GM12892 (cell line): ENCODE data around the gene HLA-DRB1. TPM values are rescaled to one million over a fixed set of nuclear protein-coding genes. Genes with fewer than 3 reads are reported as not detected.
A peak's percentile ranks its signal among the peaks of the same experiment; 100 is the strongest.
"Not testable (repeated sequence)": the region's sequence is repeated elsewhere in the genome, so short reads cannot be mapped to it uniquely, and the experiment has no call there.

Experiments
- DNase-seq: peaks from one replicate; pipeline ENCODE4 v3.0.0; 2011; ENCODE audit not compliant: insufficient read length
- FAIRE-seq: peaks from 2 replicates; lab custom pipeline; 2011; peaks lifted over from hg19 to GRCh38; lab: Jason Lieb, UNC
- POLR2A ChIP-seq: IDR thresholded peaks from 2 replicates; pipeline ENCODE4 v1.6.1; 2011; ENCODE audit warnings: low read depth, low read length, control low read depth
- POLR2AphosphoS5 ChIP-seq: IDR thresholded peaks from 2 replicates; pipeline ENCODE4 v1.6.1; 2011; ENCODE audit warnings: low read depth, low read length, control low read depth
- TAF1 ChIP-seq: IDR thresholded peaks from 2 replicates; pipeline ENCODE4 v1.6.1; 2011; ENCODE audit warnings: low read depth, mild to moderate bottlenecking, control low read depth, low read length, borderline replicate concordance
- polyA plus RNA-seq: library from polyadenylated mRNA; unstranded; fragments of >200 nt; gene quantifications from one replicate; pipeline ENCODE4 v1.2.1, GENCODE V29; 2012; ENCODE audit warnings: missing spikeins, inconsistent platforms; ENCODE audit not compliant: missing spikeins

The HLA-DRB1 gene
- polyA plus RNA-seq: 896 TPM

DNA sequence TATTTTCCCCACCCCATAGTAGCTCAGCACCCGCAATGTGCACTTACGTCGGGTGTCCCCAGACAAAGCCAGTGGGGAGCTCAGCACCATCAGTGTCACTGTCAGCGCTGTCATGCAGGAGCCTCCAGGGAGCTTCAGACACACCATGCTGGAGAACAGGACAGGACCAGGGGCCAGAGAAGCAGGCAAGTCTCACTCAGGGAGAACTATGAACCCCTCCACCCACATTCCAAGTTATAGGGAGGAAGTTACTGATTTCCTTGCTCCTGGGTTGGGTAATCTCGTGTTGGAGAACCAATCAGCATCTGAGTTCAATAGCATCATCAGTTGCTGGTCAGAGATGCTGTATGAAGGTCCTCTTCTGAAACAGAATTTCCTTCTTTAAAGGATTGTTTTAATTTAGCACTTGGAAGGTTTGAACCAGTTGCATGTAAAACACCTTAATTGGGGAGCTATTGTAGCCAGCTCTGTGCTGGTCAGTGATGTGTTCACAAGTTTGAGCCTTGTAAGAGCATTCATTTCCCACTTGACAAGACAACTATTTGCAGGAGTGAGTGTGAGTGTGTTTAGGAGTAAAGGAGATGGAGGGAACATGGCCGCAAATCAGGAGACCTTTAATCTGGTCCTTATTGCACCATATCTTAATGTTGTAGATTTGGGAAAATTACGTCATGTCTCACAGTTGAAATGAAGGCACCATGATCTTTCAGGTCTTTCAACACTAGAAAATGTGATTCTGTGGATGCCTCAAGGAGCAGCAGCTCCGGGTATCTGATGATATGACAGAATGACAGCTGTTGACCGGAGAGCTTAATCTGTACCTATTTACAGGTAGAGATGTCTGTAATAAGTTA is at the start of gene HLA-DRB1:
HLA-DRB1 (minus strand) TSS at position 253 of the 854 bp plus-strand sequence; CDS start at position 147, 106 bp downstream.
- TF ChIP-seq POLR2A (peak; percentile 94), TAF1 (peak; percentile 98), POLR2AphosphoS5 (peak; percentile 99)
- FAIRE-seq (peak; percentile 100), DNase-seq (no peak)

DNA sequence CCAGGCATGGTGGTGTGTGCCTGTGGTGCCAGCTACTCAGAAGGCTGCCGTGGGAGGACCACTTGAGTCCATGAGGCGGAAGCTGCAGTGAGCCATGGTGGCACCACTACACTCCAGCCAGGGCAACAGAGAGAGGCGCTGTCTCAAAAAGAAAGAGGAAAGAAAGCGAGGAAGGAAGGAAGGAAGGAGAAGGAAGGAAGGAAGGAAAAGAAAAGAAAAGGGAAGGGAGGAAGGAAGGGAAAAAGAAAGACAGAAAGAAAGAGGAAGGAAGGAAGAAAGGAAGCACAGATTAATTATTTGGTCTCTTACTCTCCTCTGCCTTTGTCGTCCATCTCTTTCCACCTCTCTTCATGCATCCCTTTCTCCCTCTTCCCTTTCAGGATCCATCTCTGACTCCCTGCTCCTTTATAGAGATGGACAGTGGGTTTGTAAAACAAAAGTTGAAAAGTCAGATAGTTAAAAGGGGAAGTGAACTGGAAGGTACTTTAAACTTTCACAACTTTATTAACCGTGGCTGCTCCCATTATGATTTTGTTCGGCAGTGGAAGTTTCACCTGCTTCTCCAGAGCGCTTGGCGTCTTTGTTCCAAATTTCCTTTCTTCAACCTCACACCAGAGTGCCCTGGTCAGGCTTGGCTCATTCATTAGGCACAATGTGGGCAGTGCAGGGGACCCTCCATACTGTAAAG is 49.0 kb upstream of the HLA-DRB1 start:
- TF ChIP-seq POLR2AphosphoS5 (peak; percentile 88; the same call in 1 of the 2 replicates), TAF1 (no peak), POLR2A (peak; percentile 88)
- FAIRE-seq (peak; percentile 87), DNase-seq (no peak)

DNA sequence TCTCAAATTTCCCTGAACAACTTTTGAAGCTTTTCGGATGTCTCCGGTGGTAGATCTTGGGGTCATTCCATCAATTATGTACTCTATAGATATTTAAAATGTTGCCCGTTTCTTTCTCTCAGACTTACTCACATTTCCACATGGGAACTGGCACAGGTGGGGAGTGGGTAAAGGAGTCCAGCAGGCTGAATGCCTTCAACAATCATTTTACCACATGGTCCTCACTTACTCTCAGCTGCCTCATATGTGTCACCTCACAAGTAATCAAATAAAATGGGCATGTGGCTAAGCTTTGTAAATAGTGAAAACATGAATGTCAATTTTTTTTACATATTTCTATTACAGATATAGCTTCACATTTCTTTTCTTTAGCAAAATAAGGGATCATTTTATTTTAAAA is 48.2 kb upstream of the HLA-DRB1 start:
- FAIRE-seq (peak; percentile 40), DNase-seq (no peak)
- TF ChIP-seq POLR2A (no peak), POLR2AphosphoS5 (no peak; the same call in 1 of the 2 replicates), TAF1 (no peak)

GRCh38 chr6:32637219-32637880 is 47.7 kb upstream of the HLA-DRB1 start, which contains the start of gene HLA-DQA1:
Gene HLA-DQA1, plus strand, starts transcription at chr6:32637406. Its CDS starts 53 bp downstream, at chr6:32637459.
- FAIRE-seq: peak; percentile 98
- DNase-seq: peak; percentile 23
- TF ChIP-seq POLR2AphosphoS5 (peak; percentile 99), POLR2A (peak; percentile 99), TAF1 (peak; percentile 98)

- FAIRE-seq (peak; percentile 92), DNase-seq (no peak)
- TF ChIP-seq POLR2AphosphoS5 (no peak; the same call in 1 of the 2 replicates), POLR2A (peak; percentile 57)
Observed at GRCh38 chr6:32635526-32636123, 46.0 kb upstream of the HLA-DRB1 start.

- not testable (repeated sequence) for DNase-seq, FAIRE-seq
Observed at GRCh38 chr6:32629793-32630192, 40.1 kb upstream of the HLA-DRB1 start.

GRCh38 chr6:32627831-32628230 is 38.2 kb upstream of the HLA-DRB1 start:
- FAIRE-seq: peak; percentile 84
- no peak for DNase-seq
- no peak for TF ChIP-seq POLR2A
- TF ChIP-seq TAF1: no peak
- no peak for TF ChIP-seq POLR2AphosphoS5

GRCh38 chr6:32627249-32627648 is 37.6 kb upstream of the HLA-DRB1 start:
- FAIRE-seq (no peak), DNase-seq (no peak)
- TF ChIP-seq POLR2AphosphoS5 (no peak), POLR2A (no peak), TAF1 (no peak)

- FAIRE-seq: no peak
- DNase-seq: no peak
- TF ChIP-seq POLR2A (no peak), TAF1 (no peak)
Observed at GRCh38 chr6:32625137-32625536, 35.5 kb upstream of the HLA-DRB1 start.

GRCh38 chr6:32624565-32624964 is 34.9 kb upstream of the HLA-DRB1 start:
- FAIRE-seq (no peak), DNase-seq (no peak)
- TF ChIP-seq POLR2A (no peak), POLR2AphosphoS5 (no peak), TAF1 (no peak)

- peak; percentile 33 for FAIRE-seq
- TF ChIP-seq POLR2A: no peak
- no peak for TF ChIP-seq POLR2AphosphoS5
- no peak for TF ChIP-seq TAF1
- DNase-seq: no peak
Observed at GRCh38 chr6:32623693-32624092, 34.0 kb upstream of the HLA-DRB1 start.
